ENCODE data around the gene LUC7L.
A peak's percentile ranks its signal among the peaks of the same experiment; 100 is the strongest.

The LUC7L gene

DNA sequence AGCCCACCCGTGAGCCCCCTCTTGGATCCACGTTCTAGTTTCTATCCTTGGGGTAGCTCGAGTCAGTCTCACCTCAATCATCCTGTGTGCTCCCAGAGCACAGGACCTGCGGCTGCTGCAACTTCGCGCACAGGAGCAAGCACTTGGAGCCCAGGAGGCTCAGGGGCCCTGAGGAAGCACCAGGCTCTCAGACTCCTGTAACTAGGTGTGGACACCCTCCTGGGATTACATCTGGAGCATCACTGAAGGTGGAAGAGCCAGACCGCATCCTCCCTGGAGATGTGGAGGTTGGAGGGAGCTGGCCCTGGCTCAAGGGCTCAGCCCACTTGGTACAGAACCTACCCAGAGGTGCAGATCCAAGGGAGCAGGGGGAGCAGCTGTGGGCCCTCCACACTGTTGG lies 46.2 kb downstream of the LUC7L start:
- H4K91ac ChIP-seq (ENCODE audit: low read depth, low read length), result no peak overlapping the region
- no peak overlapping the region for H3K23ac ChIP-seq (ENCODE audit: low read length)
- no peak overlapping the region for H4K8ac ChIP-seq (ENCODE audit: low read depth, low read length)
- no peak overlapping the region for H3K4ac ChIP-seq (ENCODE audit: low read depth, low read length)
- H3K4me3 ChIP-seq (ENCODE audit: low read depth, low read length), result no peak overlapping the region
- no peak overlapping the region for H2BK120ac ChIP-seq (ENCODE audit: insufficient read depth, low read length, poor library complexity)
- peak overlapping the region; percentile 7 for H4K12ac ChIP-seq (ENCODE audit: low read depth, low read length)
- H3K4me2 ChIP-seq (ENCODE audit: low read length), result no peak overlapping the region
- H3K14ac ChIP-seq (ENCODE audit: low read length), result no peak overlapping the region
- peaks cover 19 to 30% of the 10 kb centered on the region in 2 experiments for H3K36me3 ChIP-seq (ENCODE audit: control insufficient read depth in 1 of 2, insufficient read depth in 2 of 2, low read length in 2 of 2)
- no peak overlapping the region for H3K27ac ChIP-seq (ENCODE audit: low read depth, low read length)
- DNase-seq, result no peak
- H3K79me2 ChIP-seq (ENCODE audit: control insufficient read depth, insufficient read depth, low read length, poor library complexity), result no peaks in the 10 kb centered on the region
- no peaks in the 10 kb centered on the region for H3K9me3 ChIP-seq (ENCODE audit: insufficient read depth, low read depth, low read length)
- no CpG with 5 or more reads among the region's 7 CpGs for WGBS (ENCODE audit: extremely low coverage, insufficient coverage, insufficient read length)
- H3K18ac ChIP-seq (ENCODE audit: low read length), result no peak overlapping the region
- no peak overlapping the region for H2AK5ac ChIP-seq (ENCODE audit: low read length)
- no peaks in the 10 kb centered on the region for H3K79me1 ChIP-seq (ENCODE audit: low read length)
- H3K4me1 ChIP-seq (ENCODE audit: control insufficient read depth in 1 of 2, insufficient read depth in 2 of 2, low read length in 2 of 2), result peaks cover 5 to 11% of the 10 kb centered on the region in 2 experiments
- peaks cover 9% of the 10 kb centered on the region for H3K27me3 ChIP-seq (ENCODE audit: insufficient read depth, low read length)
- H2AFZ ChIP-seq (ENCODE audit: insufficient read depth, low read length, poor library complexity), result no peak overlapping the region
- no peak overlapping the region for H3K9ac ChIP-seq (ENCODE audit: low read length)
- no peak overlapping the region for H2BK12ac ChIP-seq (ENCODE audit: low read length)
- no peak overlapping the region for H2BK5ac ChIP-seq (ENCODE audit: low read depth, low read length, poor library complexity)

DNA sequence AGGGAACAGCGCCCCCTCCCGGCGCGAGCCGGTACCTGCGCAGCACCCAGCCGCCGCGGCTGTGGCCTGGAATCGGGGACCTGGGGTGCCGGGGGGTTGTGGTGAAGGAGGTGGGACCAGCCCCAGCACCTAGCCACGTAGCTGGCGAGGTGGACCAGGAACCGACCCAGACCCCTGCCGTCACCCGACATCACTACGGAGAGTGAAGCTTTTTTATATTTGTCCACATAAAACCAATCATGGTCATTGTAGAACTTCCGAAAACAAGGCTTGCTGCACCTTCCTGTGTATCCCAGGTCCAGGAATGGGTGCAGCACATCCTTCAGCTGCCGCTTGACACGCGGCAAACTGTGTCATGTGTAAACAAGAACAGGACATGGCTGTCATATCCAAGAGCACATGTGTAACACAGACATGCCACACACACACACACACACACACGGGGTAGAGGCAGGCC lies 47.7 kb downstream of the LUC7L start:
- Histone ChIP-seq H2BK120ac (ENCODE audit: insufficient read depth, low read length, poor library complexity) (no peak overlapping the region), H2BK5ac (ENCODE audit: low read depth, low read length, poor library complexity) (no peak overlapping the region), H3K23ac (ENCODE audit: low read length) (no peak overlapping the region), H3K79me1 (ENCODE audit: low read length) (no peaks in the 10 kb centered on the region), H4K91ac (ENCODE audit: low read depth, low read length) (no peak overlapping the region), H3K4me2 (ENCODE audit: low read length) (peak overlapping the region; percentile 46), H3K9me3 (ENCODE audit: insufficient read depth, low read depth, low read length) (peaks cover 4% of the 10 kb centered on the region), H3K4me3 (ENCODE audit: low read depth, low read length) (no peak overlapping the region), H3K4ac (ENCODE audit: low read depth, low read length) (no peak overlapping the region), H2AK5ac (ENCODE audit: low read length) (no peak overlapping the region), H3K36me3 (ENCODE audit: control insufficient read depth in 1 of 2, insufficient read depth in 2 of 2, low read length in 2 of 2) (peaks cover 9 to 21% of the 10 kb centered on the region in 2 experiments), H3K27ac (ENCODE audit: low read depth, low read length) (no peak overlapping the region), H3K9ac (ENCODE audit: low read length) (no peak overlapping the region), H3K4me1 (ENCODE audit: control insufficient read depth in 1 of 2, insufficient read depth in 2 of 2, low read length in 2 of 2) (peaks cover 5 to 11% of the 10 kb centered on the region in 2 experiments), H3K14ac (ENCODE audit: low read length) (no peak overlapping the region), H3K18ac (ENCODE audit: low read length) (no peak overlapping the region), H2AFZ (ENCODE audit: insufficient read depth, low read length, poor library complexity) (no peak overlapping the region), H3K27me3 (ENCODE audit: insufficient read depth, low read length) (peaks cover 16% of the 10 kb centered on the region), H4K12ac (ENCODE audit: low read depth, low read length) (no peak overlapping the region), H2BK12ac (ENCODE audit: low read length) (no peak overlapping the region), H3K79me2 (ENCODE audit: control insufficient read depth, insufficient read depth, low read length, poor library complexity) (no peaks in the 10 kb centered on the region), H4K8ac (ENCODE audit: low read depth, low read length) (no peak overlapping the region)
- no CpG with 5 or more reads among the region's 22 CpGs for WGBS (ENCODE audit: extremely low coverage, insufficient coverage, insufficient read length)
- peak; percentile 48 to 49 for DNase-seq

DNA sequence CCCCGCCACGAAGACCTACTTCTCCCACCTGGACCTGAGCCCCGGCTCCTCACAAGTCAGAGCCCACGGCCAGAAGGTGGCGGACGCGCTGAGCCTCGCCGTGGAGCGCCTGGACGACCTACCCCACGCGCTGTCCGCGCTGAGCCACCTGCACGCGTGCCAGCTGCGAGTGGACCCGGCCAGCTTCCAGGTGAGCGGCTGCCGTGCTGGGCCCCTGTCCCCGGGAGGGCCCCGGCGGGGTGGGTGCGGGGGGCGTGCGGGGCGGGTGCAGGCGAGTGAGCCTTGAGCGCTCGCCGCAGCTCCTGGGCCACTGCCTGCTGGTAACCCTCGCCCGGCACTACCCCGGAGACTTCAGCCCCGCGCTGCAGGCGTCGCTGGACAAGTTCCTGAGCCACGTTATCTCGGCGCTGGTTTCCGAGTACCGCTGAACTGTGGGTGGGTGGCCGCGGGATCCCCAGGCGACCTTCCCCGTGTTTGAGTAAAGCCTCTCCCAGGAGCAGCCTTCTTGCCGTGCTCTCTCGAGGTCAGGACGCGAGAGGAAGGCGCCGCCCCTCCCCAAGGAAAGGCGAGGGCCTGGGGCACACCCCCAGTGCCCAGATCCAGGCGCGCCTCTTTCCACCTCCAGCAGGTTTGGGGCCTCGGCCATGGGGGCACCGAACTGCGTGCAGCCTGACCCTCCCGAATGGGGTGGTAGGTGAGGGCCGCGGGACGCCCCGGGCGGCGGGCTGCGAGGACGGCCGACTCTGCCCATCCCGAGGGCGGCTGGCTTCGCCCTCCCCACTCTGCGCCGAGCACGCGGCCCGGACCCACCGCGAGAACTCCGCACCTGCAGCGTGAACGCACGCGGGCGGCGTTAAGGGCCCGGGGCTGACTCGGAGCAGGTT lies 48.3 kb downstream of the LUC7L start:
- H2AK5ac ChIP-seq (ENCODE audit: low read length), result no peak overlapping the region
- peaks cover 16% of the 10 kb centered on the region for H3K27me3 ChIP-seq (ENCODE audit: insufficient read depth, low read length)
- H4K8ac ChIP-seq (ENCODE audit: low read depth, low read length), result no peak overlapping the region
- H3K4me2 ChIP-seq (ENCODE audit: low read length), result peak overlapping the region; percentile 46
- no peak overlapping the region for H4K91ac ChIP-seq (ENCODE audit: low read depth, low read length)
- peak in 1 of 2 donors; percentile 79 for DNase-seq
- no peak overlapping the region for H3K14ac ChIP-seq (ENCODE audit: low read length)
- no peaks in the 10 kb centered on the region for H3K79me1 ChIP-seq (ENCODE audit: low read length)
- no CpG with 5 or more reads among the region's 89 CpGs for WGBS (ENCODE audit: extremely low coverage, insufficient coverage, insufficient read length)
- H2BK12ac ChIP-seq (ENCODE audit: low read length), result no peak overlapping the region
- H3K23ac ChIP-seq (ENCODE audit: low read length), result no peak overlapping the region
- H3K18ac ChIP-seq (ENCODE audit: low read length), result no peak overlapping the region
- H3K36me3 ChIP-seq (ENCODE audit: control insufficient read depth in 1 of 2, insufficient read depth in 2 of 2, low read length in 2 of 2), result peaks cover 9 to 21% of the 10 kb centered on the region in 2 experiments
- H3K9ac ChIP-seq (ENCODE audit: low read length), result no peak overlapping the region
- H3K4me3 ChIP-seq (ENCODE audit: low read depth, low read length), result no peak overlapping the region
- H3K4me1 ChIP-seq (ENCODE audit: control insufficient read depth in 1 of 2, insufficient read depth in 2 of 2, low read length in 2 of 2), result peaks cover 5 to 11% of the 10 kb centered on the region in 2 experiments
- H3K79me2 ChIP-seq (ENCODE audit: control insufficient read depth, insufficient read depth, low read length, poor library complexity), result no peaks in the 10 kb centered on the region
- no peak overlapping the region for H2BK120ac ChIP-seq (ENCODE audit: insufficient read depth, low read length, poor library complexity)
- no peak overlapping the region for H3K27ac ChIP-seq (ENCODE audit: low read depth, low read length)
- no peak overlapping the region for H2BK5ac ChIP-seq (ENCODE audit: low read depth, low read length, poor library complexity)
- peaks cover 4% of the 10 kb centered on the region for H3K9me3 ChIP-seq (ENCODE audit: insufficient read depth, low read depth, low read length)
- no peak overlapping the region for H4K12ac ChIP-seq (ENCODE audit: low read depth, low read length)
- no peak overlapping the region for H3K4ac ChIP-seq (ENCODE audit: low read depth, low read length)
- H2AFZ ChIP-seq (ENCODE audit: insufficient read depth, low read length, poor library complexity), result no peak overlapping the region

DNA sequence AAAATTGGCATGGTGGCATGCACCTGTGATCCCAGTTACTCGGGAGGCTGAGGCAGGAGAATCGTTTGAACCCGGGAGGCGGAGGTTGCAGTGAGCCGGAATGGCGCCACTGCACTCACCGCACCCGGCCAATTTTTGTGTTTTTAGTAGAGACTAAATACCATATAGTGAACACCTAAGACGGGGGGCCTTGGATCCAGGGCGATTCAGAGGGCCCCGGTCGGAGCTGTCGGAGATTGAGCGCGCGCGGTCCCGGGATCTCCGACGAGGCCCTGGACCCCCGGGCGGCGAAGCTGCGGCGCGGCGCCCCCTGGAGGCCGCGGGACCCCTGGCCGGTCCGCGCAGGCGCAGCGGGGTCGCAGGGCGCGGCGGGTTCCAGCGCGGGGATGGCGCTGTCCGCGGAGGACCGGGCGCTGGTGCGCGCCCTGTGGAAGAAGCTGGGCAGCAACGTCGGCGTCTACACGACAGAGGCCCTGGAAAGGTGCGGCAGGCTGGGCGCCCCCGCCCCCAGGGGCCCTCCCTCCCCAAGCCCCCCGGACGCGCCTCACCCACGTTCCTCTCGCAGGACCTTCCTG lies 49.1 kb downstream of the LUC7L start, which contains the start of gene HBQ1:
Gene HBQ1 (plus strand): TSS at position 359 of the 575 bp plus-strand sequence. CDS start 28 bp downstream, at position 387.
- DNase-seq, result peak in 1 of 2 donors; percentile 41
- Histone ChIP-seq H3K4me1 (ENCODE audit: control insufficient read depth in 1 of 2, insufficient read depth in 2 of 2, low read length in 2 of 2) (peaks cover 5 to 11% of the 10 kb centered on the region in 2 experiments), H4K12ac (ENCODE audit: low read depth, low read length) (no peak within 1 kb of the TSS)

More for the DNA sequence above, 49.1 kb downstream of the LUC7L start, which contains the start of gene HBQ1:
- H3K4me2 ChIP-seq (ENCODE audit: low read length), result peak within 1 kb of the TSS; percentile 46
- no peak within 1 kb of the TSS for H3K23ac ChIP-seq (ENCODE audit: low read length)
- no peak within 1 kb of the TSS for H3K27ac ChIP-seq (ENCODE audit: low read depth, low read length)
- peaks cover 21% of the 10 kb centered on the region for H3K27me3 ChIP-seq (ENCODE audit: insufficient read depth, low read length)
- WGBS (ENCODE audit: extremely low coverage, insufficient coverage, insufficient read length), result no CpG with 5 or more reads among the region's 59 CpGs
- H3K79me2 ChIP-seq (ENCODE audit: control insufficient read depth, insufficient read depth, low read length, poor library complexity), result no peaks in the 10 kb centered on the region
- no peak within 1 kb of the TSS for H3K4ac ChIP-seq (ENCODE audit: low read depth, low read length)
- no peaks in the 10 kb centered on the region for H3K79me1 ChIP-seq (ENCODE audit: low read length)
- H2BK120ac ChIP-seq (ENCODE audit: insufficient read depth, low read length, poor library complexity), result no peak within 1 kb of the TSS
- no peak within 1 kb of the TSS for H3K14ac ChIP-seq (ENCODE audit: low read length)
- H2AFZ ChIP-seq (ENCODE audit: insufficient read depth, low read length, poor library complexity), result no peak within 1 kb of the TSS
- no peak within 1 kb of the TSS for H3K18ac ChIP-seq (ENCODE audit: low read length)
- H3K9me3 ChIP-seq (ENCODE audit: insufficient read depth, low read depth, low read length), result peaks cover 4% of the 10 kb centered on the region
- no peak within 1 kb of the TSS for H2BK5ac ChIP-seq (ENCODE audit: low read depth, low read length, poor library complexity)
- no peak within 1 kb of the TSS for H4K8ac ChIP-seq (ENCODE audit: low read depth, low read length)
- H3K4me3 ChIP-seq (ENCODE audit: low read depth, low read length), result no peak within 1 kb of the TSS
- H4K91ac ChIP-seq (ENCODE audit: low read depth, low read length), result no peak within 1 kb of the TSS
- H2BK12ac ChIP-seq (ENCODE audit: low read length), result no peak within 1 kb of the TSS
- H3K9ac ChIP-seq (ENCODE audit: low read length), result no peak within 1 kb of the TSS
- no peak within 1 kb of the TSS for H2AK5ac ChIP-seq (ENCODE audit: low read length)
- H3K36me3 ChIP-seq (ENCODE audit: control insufficient read depth in 1 of 2, insufficient read depth in 2 of 2, low read length in 2 of 2), result peaks cover 3 to 14% of the 10 kb centered on the region in 2 experiments
